ENCODE data around the gene LRIT1.

DNA sequence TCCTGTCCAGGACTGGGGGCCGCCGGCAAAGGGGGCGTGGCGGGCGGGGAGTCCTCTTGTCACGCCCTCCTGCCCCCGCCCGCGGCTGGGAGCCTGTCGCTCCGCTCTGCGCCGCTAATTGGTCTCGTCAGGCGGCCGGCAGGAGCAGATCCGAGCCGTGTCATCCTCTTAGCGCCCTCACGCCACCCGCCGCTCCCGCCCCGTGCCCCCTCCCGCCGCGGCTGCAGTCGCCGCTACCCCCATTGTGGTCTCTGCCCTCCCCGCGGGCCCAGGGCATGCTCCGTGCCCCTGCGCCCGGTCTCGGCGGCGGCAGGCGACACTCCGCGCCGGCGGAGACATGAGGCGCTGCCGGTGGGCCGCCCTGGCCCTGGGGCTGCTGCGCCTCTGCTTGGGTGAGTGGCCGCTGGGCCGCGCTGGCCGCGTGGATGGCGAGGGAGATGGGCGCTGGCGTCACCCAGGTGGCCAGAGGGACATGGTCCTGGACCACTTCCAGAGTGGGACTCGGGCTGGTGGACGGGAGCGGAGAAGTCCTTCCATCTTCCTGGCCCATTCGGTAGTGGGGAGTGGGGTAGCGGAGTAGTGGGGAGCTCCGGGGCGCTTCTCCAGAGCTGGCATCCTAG, 46.8 kb downstream of the LRIT1 start, which contains the start of gene CDHR1:
- TF ChIP-seq EZH2 (IDR thresholded peaks at IDR 0.05) (no peak), POLR2AphosphoS5 (IDR thresholded peaks at IDR 0.05; ENCODE audit: borderline replicate concordance, low read depth, low read length) (no peak), FOXP2 (optimal IDR thresholded peaks at IDR 0.05; ENCODE audit: control extremely low read depth, extremely low read length, insufficient read depth) (no peak)

Data from SK-N-MC (cell line).